Activated CD8-positive, alpha-beta T cell treated with anti-CD3 and anti-CD28 coated beads for 36 hours (primary cell): ENCODE data around the gene DNAJC18. TPM values are rescaled to one million over a fixed set of nuclear protein-coding genes. Genes with fewer than 3 reads are reported as not detected.

ENCODE experiments used
- ATAC-seq: fragments of 200-7000 bp; cut with Tn5 transposase; one replicate; pipeline ENCODE4 v1.10.0; 2021; ENCODE audit warnings: mild to moderate bottlenecking, moderate library complexity
- CTCF ChIA-PET: fragments of 350-600 bp; sonication (Branson Sonifier 250); formaldehyde crosslinking; loops from one replicate; lab custom pipeline; 2021; ENCODE audit warnings: antibody characterized with exemption; lab: Charles Lee
- POLR2A ChIA-PET: fragments of 350-600 bp; sonication (Branson Sonifier 250); formaldehyde crosslinking; loops from one replicate; lab custom pipeline; 2021; ENCODE audit warnings: antibody characterized with exemption; lab: Charles Lee
- DNase-seq: peaks from one replicate; pipeline ENCODE4 v3.0.0-alpha.2; 2020
- H3K27ac Mint-ChIP-seq: one replicate; pipeline ENCODE4 v1.8.0; 2021; ENCODE audit warnings: mild to moderate bottlenecking, mixed read lengths
- H3K27me3 Mint-ChIP-seq: one replicate; pipeline ENCODE4 v1.8.0; 2021; ENCODE audit warnings: mixed read lengths
- H3K36me3 Mint-ChIP-seq: one replicate; pipeline ENCODE4 v1.8.0; 2021; ENCODE audit warnings: low read depth, mixed read lengths
- H3K4me1 Mint-ChIP-seq: one replicate; pipeline ENCODE4 v1.8.0; 2021; ENCODE audit warnings: low read depth, mixed read lengths
- H3K4me3 Mint-ChIP-seq: one replicate; pipeline ENCODE4 v1.8.0; 2021; ENCODE audit warnings: mild to moderate bottlenecking, moderate library complexity, mixed read lengths
- H3K9me3 Mint-ChIP-seq: one replicate; pipeline ENCODE4 v1.8.0; 2021; ENCODE audit warnings: mixed read lengths
- CTCF ChIP-seq: fragments of 200-600 bp; IDR thresholded peaks from one replicate; pipeline ENCODE4 v1.8.0; 2022; ENCODE audit warnings: antibody characterized with exemption, mild to moderate bottlenecking
- intact Hi-C: fragments of 100-400 bp; cut with micrococcal nuclease; formaldehyde crosslinking; loops from one replicate; pipeline ENCODE4 v1.10.0; 2022
- total RNA-seq, 2 experiments: library from RNA; stranded (reverse); gene quantifications; one replicate each; pipeline ENCODE4 v1.2.3, GENCODE V29; 2021

The DNAJC18 gene
- total RNA-seq, 2 experiments from 2014 or later: 24.9 to 27.5 TPM

DNA sequence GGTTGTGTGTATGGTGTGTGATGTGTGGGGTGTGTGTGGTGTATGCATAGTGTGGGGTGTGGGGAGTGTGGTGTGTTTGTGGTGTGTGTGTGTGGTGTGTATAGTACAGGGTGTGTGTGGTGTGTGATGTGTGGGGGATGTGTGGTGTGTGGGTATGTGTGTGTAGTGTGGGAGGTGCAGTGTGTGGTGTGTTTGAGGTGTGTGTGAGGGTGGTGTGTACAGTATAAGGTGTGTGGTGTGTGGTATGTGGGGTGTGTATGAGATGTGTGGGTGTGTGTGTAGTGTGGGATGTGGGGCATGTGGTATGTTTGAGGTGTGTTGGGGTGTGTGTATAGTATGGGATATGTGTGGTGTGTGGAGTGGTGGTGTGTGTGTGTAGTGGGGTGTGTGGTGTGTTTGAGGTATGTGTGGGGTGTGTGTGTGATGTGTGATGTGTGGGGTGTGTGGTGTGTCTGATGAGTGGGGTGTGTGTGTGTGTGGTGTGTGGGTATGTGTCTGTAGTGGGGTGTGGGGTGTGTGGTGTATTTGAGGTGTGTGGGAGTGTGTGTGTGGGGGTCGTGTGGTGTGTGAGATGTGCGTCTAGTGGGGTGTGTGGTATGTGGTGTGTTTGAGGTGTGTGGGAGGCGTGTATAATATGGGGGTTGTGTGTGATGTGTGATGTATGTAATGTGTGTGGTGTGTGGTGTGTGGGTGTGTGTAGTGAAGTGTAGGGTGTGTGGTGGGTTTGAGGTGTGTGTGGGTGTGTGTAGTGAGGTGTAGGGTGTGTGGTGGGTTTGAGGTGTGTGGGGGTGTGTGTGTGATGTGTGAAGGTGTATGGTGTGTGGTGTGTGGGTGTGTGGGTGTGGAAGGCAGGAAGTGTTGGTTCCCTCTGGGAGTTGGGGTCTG, 14.6 kb upstream of the DNAJC18 start:
- ChIA-PET POLR2A (no interaction called here), CTCF (interaction anchor here (1.7 kb wide), 1 partner anchor 8 kb away, joined by 4 read pairs; no protein-coding TSS in a partner anchor)
- no peak overlapping the region for H3K4me3 Mint-ChIP-seq

GRCh38 chr5:139451878-139452660, 12.7 kb upstream of the DNAJC18 start:
- no peaks in the 10 kb centered on the region for H3K36me3 Mint-ChIP-seq
- peaks cover 37% of the 10 kb centered on the region for H3K4me1 Mint-ChIP-seq
- no peak overlapping the region for H3K27ac Mint-ChIP-seq
- ChIA-PET CTCF (no interaction called here), POLR2A (no interaction called here)
- intact Hi-C loops: no loop called here
- DNase-seq (no peak), ATAC-seq (no peak)
- H3K9me3 Mint-ChIP-seq: no peaks in the 10 kb centered on the region
- H3K27me3 Mint-ChIP-seq: no peaks in the 10 kb centered on the region
- H3K4me3 Mint-ChIP-seq: no peak overlapping the region
- TF ChIP-seq CTCF: no peak

More for the DNA sequence above, 14.6 kb upstream of the DNAJC18 start:
- Mint-ChIP-seq H3K27me3 (no peaks in the 10 kb centered on the region), H3K36me3 (no peaks in the 10 kb centered on the region), H3K27ac (peak overlapping the region; percentile 39), H3K9me3 (no peaks in the 10 kb centered on the region), H3K4me1 (peaks cover 31% of the 10 kb centered on the region)
- peak; percentile 50 for DNase-seq
- TF ChIP-seq CTCF: no peak
- intact Hi-C loops: no loop called here
- no peak for ATAC-seq

- Mint-ChIP-seq H3K27ac (no peak overlapping the region), H3K4me3 (no peak overlapping the region), H3K4me1 (peaks cover 41% of the 10 kb centered on the region), H3K27me3 (no peaks in the 10 kb centered on the region), H3K9me3 (no peaks in the 10 kb centered on the region), H3K36me3 (no peaks in the 10 kb centered on the region)
- DNase-seq: peak; percentile 28
- ATAC-seq: no peak
- ChIA-PET CTCF (no interaction called here), POLR2A (interaction anchor here (1.2 kb wide), 1 partner anchor 8 kb away, joined by 4 read pairs; no protein-coding TSS in a partner anchor)
- intact Hi-C loops: no loop called here
- no peak for TF ChIP-seq CTCF
Measured at GRCh38 chr5:139451176-139451575, 11.9 kb upstream of the DNAJC18 start.

- no peak for TF ChIP-seq CTCF
- Mint-ChIP-seq H3K4me1 (peaks cover 48% of the 10 kb centered on the region), H3K4me3 (no peak overlapping the region), H3K9me3 (no peaks in the 10 kb centered on the region), H3K36me3 (no peaks in the 10 kb centered on the region), H3K27me3 (no peaks in the 10 kb centered on the region), H3K27ac (peak overlapping the region; percentile 85)
- ChIA-PET CTCF (interaction anchor here (0.7 to 1.5 kb wide), 6 partner anchors 10 to 65 kb away, joined by 3 to 5 read pairs (median 3); no protein-coding TSS in a partner anchor), POLR2A (interaction anchor here (1.2 to 2.6 kb wide), 9 partner anchors 9 to 34 kb away, joined by 3 to 12 read pairs (median 5); partner anchors contain the start of gene SMIM33)
- DNase-seq (peak; percentile 58), ATAC-seq (peak; percentile 72)
- intact Hi-C loops: no loop called here
Measured at GRCh38 chr5:139446956-139447779, 7.8 kb upstream of the DNAJC18 start.
